DMS79 treated with DMSO at 0.1 percent for 48 hours (cell line): Measurements from ENCODE around the gene TIMP2.
A peak's percentile ranks its signal among the peaks of the same experiment; 100 is the strongest.

Experiments
- DNase-seq: peaks from one replicate; lab custom pipeline; 2025; lab: John Stamatoyannopoulos, UW

TIMP2 gene

DNA sequence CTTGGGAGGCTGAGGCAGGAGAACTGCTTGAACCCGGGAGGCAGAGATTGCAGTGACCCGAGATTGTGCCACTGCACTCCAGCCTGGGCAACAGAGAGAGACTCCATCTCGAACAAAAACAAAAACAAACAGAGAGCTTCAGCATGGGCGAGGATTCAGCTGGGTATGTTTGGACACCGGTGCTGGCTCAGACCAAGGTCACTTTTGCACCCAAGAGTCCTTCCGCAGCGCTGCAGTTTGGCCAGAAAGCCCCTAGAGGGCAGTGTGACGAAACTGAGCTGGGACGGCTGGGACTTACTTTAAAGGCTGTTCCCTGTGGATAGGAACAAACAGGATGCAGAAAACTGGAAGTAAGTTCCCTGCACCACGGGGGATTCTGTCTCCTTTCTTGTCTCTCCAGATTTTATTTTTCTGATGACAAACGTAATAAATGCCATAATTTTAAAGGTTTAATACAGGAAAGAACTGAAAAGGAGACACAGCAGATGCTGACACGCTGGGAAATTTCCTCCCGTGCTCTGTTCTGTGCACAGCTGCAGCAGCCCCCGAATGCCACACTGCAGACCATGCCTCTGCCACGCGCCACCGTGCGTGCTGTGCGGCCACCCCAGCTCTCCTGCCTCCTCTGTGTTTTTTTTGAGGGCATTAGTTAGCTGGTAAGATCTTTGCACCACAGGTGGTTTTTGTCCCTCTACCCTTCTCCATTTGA is 59.4 kb downstream of the TIMP2 start:
- DNase-seq: no peak

DNA sequence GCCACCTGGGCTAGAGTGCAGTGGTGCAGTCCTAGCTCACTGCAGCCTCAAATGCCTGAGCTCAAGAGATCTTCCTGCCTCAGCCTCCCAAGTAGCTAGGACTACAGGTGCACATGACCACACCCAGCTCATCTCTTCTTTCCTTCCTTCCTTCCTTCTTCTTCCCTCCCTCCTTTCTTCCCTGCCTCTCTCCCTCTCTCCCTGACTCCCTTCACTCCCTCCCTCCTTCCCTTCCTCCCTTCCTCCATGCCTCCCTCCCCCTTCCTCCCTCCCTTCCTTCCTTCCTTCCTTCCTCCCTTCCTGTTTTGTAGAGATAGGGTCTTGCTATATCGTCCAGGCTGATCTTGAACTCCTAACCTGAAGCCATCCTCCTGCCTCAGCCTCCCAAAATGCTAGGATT is 61.1 kb downstream of the TIMP2 start:
- no peak for DNase-seq

DNA sequence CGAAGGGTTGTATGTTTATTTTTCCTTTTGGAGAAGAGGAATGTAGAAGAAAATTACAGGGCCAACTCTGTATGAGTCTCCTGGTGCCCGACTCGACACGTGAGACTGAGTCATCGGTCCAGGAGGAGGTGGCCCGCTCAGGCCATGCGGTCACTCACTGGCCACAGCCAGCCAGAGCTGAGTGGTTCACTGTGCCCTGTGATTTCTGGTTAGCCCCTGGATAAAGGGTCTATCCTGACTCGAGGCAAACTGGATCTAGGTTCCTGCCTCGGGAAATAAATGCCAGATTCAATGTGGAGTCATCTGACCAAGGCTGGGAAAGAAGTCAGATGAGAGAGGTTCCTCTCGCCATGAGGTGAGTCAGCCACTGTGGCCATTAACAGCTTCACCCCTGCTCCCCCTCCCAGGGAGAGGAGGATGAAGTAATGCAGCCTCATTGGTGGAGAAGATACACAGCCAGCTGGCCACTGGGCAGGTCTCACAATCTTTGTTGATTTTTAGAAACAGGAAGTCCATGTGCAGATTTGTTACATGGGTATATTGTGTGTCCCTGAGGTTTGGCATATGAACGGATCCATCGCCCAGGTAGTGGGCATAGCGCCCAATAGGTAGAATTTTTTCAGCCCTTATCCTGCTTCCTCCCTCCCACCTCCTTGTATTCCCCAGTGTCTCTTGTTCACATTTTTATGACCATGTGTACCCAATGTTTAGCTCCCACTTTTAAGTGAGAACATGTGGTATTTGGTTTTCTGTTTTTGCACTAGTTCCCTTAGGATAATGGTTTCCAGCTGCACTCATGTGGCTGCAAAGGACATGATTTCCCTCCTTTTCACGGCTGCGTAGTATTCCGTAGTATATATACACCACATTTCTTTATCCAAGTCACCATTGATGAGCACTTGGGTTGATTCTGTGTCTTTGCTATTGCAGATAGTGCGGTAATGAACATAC is 62.8 kb downstream of the TIMP2 start:
- DNase-seq: no peak

DNA sequence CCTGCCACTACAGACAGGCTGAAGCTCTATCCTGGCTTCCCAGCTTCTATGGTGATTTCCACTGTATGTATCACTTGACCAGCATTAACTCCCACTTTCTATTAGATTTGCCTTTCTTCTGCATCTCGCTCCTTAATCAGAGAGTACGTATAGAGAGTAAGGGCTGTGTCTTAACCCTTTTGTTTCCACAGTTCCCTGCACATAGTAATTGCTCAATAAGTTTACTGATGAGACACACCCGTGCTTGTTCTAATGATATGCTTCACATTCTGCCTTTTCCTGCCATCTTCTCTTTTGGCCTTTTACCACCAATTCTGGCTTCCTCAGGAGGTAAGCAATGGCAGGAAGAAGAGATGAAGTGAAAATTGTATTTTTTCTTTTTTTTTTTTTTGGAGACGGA is 64.0 kb downstream of the TIMP2 start:
- no peak for DNase-seq

DNA sequence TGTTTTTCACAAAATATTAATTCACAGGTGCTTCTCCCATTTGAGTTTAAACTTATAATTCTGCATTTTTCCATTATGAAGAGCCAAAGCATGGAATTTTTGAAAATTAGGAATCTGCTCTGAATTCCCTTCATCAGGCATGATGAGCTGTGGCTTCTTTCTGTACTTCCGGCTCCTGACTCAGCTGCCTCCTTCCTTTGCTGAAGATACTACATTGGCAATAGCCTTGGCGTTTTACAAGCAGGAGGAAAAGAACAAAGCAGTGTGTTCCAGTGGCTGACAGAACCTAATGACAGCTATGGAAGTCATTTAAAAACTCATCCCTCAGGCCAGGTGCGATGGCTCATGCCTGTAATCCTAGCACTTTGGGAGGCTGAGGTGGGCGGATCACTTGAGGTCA is 66.1 kb downstream of the TIMP2 start:
- no peak for DNase-seq

DNA sequence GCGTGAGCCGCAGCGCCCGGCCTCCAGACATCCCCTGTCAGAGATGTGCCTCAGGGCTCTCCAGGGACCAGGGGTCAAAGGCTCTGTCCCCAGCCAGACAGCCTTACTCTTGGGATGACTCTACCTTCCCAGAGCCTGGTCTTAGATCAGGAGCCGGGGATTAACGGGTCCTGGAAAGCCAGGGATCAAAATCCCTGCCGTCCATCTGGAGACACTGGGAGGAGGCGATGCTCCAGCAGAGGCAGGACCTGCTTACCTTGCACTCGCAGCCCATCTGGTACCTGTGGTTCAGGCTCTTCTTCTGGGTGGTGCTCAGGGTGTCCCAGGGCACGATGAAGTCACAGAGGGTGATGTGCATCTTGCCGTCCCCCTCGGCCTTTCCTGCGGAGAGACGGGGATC is 67.9 kb downstream of the TIMP2 start:
- no peak for DNase-seq

DNA sequence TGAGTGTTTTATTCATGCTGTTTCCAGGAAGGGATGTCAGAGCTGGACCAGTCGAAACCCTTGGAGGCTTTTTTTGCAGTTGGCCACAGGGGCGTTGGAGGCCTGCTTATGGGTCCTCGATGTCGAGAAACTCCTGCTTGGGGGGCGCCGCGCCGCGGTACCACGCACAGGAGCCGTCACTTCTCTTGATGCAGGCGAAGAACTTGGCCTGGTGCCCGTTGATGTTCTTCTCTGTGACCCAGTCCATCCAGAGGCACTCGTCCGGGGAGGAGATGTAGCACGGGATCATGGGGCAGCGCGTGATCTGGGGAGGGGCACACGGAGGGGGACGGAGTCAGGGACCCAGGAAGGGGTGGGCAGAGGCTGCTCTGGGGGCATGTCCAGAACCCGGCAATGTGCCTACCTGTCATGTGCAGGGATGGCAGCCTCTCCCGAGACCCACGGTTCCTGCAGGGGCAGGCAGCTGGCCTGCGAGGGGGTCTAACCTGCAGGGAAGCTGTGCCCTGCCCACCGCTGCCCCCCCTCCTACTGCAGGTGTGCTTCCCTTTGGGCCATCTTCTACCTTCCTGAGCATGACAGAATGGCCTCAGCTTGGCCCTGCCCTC is 69.5 kb downstream of the TIMP2 start:
- DNase-seq: no peak

DNA sequence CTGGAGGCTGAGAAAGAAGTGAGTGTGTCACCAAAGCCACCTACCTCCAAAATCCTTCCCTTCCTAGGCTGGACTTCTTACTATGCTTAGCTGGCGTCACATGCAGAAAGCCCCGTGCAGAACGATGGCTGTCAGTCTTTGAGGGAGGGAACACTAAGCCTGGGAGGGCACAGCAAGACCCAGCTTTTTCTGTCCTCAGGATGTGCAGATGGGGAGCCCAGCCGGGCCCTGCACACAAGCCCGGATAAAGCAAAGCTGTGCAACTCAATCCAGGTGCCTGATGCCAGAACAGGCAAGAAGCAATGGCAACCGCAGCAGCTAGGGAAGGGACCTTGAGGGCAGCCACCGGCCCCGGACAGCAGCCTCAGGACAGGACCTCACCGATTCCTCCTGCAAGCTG is 70.7 kb downstream of the TIMP2 start:
- DNase-seq: no peak

DNA sequence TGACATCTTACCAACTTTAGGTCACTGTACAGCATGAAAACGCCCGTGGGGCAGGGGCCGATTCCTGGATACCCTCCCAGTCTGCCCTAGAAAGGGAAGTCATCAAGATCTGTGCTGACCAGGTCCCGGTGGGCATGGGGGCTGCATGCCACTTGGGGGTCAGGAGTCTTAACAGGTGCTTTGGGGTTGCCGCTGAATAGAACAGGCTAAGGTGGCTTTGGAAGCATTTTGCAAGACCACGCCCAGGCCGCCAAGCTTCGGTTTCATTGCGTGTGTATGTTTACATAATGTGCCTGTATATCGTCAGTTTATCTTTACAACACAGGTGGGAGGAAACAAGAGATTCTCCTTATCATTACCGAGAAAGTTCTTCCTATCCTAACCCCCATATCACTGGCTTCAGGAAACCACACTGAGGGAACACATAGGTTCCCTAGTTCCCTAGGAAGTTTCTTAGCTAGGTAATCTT is 71.2 kb downstream of the TIMP2 start:
- DNase-seq: no peak

DNA sequence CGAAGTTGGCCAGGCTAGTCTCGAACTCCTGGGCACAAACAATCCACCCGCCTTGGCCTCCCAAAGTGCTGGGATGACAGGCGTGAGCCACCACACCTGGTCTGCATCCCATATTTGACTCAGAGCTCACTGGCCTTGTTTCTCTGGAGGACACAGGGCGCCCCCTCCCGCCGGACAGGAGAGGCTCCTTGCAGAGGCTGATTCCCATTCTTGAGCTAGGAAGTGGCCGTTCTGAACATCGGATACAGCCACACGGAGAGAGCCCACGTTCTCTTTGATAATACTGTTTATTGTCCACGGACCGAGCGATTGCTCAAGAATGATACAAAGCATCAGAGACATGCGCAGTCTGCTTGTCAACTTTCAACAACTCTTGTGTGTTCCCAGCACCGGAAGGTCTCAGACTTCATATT is 72.5 kb downstream of the TIMP2 start:
- no peak for DNase-seq

DNA sequence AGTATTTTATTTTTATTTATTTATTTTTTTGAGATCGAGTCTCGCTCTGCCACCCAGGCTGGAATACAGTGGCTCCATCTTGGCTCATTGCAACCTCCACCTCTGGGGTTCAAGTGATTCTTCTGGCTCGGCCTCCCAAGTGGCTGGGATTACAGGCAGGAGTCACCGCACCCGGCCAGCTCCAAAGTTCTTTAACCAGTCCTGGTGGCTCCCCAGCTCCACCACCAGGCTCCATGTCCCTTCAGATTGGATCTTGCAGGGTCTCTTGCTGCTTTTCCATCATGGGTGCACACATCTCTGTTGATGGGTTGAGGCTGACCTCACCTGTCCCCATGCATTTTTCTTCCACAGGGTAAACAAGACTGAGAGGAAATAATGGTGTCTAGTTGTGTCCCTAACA is 76.2 kb downstream of the TIMP2 start:
- no peak for DNase-seq

DNA sequence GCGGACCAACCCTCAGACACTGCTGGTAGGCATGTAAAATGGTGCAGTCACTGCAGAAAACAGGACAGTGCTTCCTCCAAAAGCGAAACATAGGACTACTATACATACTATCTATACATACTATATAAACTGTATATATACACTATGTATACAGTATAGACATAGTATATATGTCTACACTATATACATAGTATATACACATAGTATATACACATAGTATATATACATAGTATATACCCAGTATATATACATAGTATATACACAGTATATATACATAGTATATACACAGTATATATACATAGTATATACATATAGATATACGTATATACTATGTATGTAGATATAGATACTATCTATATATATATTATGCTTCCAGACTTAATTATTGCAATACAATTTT is 78.1 kb downstream of the TIMP2 start:
- no peak for DNase-seq

DNA sequence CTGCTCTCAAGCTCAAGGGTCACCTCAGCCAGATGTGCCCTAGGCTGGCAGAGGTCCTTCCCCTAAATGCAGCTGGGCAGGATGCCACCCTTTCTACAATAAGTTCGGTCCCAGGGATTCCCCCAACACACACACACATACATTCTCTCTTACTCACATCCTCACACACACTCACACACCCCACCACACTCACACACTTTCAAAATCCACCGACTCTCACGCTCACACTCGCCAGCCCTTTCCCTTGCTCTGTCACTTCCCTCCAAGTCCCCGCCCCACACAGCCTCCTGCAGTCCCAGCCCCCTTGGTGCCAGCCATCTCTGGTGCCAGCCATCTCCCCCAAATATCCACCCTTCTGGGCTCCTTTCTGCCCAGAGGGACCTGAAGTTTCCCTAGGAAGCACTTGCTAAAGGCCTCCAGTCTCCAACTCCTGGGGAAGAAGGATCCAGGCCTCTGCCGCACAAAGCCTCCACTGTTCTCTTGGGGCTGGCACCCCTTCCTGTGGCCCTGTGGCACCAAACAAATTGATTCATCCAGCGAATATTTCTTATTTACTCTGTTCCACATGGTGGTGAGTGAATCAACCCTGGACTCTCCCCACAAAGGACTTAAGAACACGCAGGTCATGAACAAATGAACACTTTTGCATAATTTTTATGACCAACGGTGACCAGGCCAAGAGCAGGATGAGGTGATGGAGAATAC is 80.7 kb downstream of the TIMP2 start:
- DNase-seq: no peak

DNA sequence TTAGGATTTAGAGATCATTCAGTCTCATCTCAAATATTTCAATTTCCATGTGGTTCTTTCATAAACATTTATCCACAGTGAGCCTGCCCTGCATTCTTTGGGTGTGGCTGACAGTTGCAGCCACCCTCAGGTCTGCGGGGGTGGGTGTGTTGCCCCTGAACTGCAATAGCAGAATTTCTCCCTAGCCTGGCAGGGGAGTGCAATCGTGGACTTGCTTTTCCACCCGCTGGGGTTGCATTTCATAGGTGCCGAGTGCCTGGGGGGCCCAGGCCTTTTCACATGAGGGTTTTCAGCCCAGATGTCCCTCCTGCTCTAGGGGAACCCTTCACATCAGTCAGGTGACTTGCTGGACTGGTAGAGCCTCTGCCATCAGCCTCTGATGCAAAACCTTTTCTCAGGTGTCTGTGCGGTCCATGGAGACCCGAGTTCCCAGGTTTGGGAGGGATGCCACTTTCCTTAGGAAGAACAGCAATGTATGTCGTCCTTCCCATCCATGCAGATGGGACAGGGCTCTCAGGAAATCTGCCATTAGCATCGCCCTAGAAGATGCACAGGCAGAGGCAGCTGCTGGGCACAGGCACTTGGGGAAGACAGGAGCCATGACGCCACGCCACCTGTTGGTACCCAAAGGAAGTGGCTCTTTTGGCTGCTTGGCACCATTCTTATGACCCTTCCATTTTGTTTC is 82.2 kb downstream of the TIMP2 start:
- peak; percentile 1 for DNase-seq

DNA sequence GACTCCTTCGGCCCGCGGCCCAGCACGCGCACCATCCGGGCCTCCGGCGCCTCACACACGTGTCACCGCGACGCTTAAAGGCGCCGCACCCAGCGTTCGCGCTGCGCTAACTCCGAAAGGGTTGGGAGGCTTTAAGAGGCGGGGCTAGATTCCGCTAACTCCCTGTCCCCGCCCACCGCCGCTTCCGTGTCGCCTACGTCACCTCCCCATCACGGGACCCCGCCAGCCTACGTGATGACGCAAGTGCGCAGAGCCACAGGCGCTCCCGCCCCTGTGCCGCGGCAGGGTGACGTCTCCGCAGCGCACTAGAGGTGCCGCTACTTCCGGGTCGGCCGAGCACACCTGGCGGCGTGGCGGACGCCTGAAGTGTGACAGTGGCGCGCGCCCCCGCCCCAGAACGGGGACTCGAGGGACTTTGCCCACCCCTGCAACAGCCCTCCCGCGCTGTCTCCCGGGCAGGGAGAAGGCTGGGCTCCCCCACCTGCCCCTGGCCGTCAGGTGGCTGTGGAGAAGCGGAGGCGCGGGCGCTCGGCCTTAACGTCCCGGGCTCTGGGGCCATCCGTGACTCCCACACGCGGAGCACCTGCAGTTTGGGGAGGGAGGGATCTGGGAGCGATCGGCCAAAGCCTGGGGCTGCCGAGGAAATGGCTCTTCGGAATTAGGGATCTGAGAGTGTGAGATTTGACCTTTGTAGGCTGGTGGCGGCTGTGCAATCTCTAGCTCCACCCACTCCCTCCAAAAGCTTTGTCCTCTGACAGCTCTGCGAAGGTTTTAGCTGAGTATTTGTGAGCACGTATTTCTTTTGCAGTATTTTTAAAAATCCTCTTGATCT is 84.2 kb downstream of the TIMP2 start, which contains the start of gene USP36:
Gene USP36 (minus strand): TSS at position 35 of the 832 bp plus-strand sequence. CDS start 4,451 bp downstream, outside the sequence.
- peak; percentile 79 for DNase-seq

DNA sequence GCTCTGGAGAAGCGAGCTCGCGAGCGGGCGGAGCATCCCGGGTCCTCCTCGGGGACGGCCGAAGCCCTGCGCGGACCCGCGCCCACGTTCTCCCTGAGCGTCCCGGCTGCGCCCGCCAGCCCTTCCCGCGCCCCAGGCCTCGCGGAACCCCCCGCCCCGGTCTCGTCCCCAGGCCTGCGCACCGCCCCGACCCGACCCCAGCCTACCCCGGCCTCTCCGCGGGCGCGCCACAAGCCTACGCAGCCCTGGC is 84.7 kb downstream of the TIMP2 start:
- DNase-seq: no peak

DNA sequence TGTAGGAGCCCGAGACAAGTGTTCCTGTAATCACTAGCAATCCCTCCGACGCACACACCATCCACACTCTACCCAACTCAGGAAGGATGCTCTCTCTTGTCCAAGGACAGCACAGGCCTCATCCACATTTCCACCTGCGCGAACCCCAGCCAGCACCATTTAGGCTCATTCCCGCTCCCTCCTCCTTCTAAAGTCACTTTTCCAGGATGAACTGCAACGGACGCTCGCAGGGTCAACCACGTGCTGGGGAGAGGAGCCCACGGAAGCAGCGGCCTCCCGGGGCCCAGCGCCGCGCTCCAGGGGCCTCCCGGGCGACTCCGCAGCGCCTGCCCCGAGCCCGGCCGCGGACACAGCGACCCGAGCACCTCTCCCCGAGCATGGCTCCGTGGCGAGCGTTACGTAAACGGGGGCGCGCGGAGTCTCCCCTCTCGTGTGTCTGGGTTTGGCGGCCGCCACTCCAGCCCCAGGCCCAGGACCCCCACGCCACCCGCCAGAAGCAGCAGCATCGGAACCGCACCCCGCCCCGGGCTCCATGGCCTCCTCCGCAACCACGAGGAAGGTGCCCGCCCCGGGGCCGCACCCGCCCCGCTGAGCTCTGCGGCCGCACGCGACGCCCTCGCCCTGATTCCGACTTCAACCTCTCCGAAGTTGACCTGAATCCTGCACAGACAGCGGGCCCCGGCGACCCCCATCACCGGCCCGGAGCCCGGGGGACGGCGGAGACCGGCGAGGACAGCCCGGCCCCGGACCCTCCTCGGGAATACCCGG is 85.2 kb downstream of the TIMP2 start:
- DNase-seq: no peak

DNA sequence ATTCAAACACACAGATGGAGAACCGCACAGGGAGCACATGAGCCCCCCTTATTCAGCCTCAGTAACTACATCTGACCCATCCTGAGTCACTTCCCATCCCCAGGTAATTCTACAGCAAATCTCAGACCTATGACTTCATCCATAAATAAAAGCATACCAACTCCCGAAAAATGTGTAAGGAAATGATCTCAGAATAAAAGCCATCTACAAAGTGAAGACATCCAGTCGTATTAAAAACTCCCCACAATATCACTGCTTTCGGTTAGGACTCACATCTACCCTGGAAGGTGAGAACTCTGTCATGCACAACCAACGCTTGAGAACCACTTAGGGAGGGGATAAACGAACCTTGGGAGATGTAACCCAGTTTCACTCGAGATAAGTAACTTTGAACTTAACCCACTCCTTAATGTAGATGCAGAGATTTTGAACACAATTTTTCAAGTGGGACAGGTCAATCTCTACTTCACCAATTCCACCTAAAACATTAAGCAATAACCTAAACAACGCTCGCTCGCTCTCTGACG is 85.9 kb downstream of the TIMP2 start:
- DNase-seq: peak; percentile 1

DNA sequence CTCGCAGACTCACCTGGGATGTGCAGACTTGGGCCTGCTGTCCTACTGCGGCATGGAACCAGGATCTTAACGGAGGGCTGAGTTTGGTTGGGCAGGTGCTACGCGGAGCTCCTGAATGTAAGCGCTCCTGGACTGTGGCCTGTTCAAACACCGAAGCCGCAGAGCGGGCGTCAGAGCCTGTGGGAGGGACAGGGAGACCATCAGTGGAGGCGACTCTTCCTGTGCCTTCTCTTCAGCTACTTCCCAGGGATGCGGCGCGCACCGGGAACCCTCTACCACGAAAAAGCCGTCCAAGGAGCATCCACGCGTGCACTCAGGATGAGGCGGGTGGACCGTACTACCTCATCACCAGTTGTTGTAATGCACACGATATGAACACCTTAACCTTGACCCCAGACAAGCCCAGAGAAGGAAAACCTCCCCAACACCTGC is 86.6 kb downstream of the TIMP2 start:
- no peak for DNase-seq
